MM.1S (cell line): ENCODE results near the gene DOK6.

Experiments
- CTCF ChIP-seq: fragments of 300-600 bp; sonication (generic); IDR thresholded peaks from 2 replicates; pipeline ENCODE4 v1.5.1; 2016; ENCODE audit warnings: antibody characterized with exemption, low read length, mixed read lengths
- EZH2 ChIP-seq: fragments of 300-600 bp; sonication (generic); optimal IDR thresholded peaks from 2 replicates; pipeline ENCODE3; 2017; ENCODE audit warnings: low read depth, mild to moderate bottlenecking, antibody characterized with exemption, low read length, mixed read lengths
- EZH2phosphoT487 ChIP-seq: fragments of 300-600 bp; sonication (generic); IDR thresholded peaks from 2 replicates; pipeline ENCODE4 v1.6.1; 2018; ENCODE audit warnings: antibody characterized with exemption, low read length

GRCh38 chr18:69556228-69556627 is 155.5 kb downstream of the DOK6 start:
- TF ChIP-seq CTCF (no peak), EZH2 (no peak), EZH2phosphoT487 (no peak)
